GM12875 (cell line): Measurements from ENCODE around the gene TWSG1.

Experiments
- H3K4me3 ChIP-seq: one replicate; pipeline ENCODE4 v1.5.1; 2011; ENCODE audit warnings: low read depth, low read length, control low read depth
- TF ChIP-seq, protein P1 (sequence below): IDR thresholded peaks from 2 replicates; pipeline ENCODE4 v1.5.1; 2011; ENCODE audit warnings: low read depth, mild to moderate bottlenecking, control low read depth, inconsistent platforms, low read length, moderate library complexity, borderline replicate concordance; ENCODE audit not compliant: insufficient read depth

The TWSG1 gene

DNA sequence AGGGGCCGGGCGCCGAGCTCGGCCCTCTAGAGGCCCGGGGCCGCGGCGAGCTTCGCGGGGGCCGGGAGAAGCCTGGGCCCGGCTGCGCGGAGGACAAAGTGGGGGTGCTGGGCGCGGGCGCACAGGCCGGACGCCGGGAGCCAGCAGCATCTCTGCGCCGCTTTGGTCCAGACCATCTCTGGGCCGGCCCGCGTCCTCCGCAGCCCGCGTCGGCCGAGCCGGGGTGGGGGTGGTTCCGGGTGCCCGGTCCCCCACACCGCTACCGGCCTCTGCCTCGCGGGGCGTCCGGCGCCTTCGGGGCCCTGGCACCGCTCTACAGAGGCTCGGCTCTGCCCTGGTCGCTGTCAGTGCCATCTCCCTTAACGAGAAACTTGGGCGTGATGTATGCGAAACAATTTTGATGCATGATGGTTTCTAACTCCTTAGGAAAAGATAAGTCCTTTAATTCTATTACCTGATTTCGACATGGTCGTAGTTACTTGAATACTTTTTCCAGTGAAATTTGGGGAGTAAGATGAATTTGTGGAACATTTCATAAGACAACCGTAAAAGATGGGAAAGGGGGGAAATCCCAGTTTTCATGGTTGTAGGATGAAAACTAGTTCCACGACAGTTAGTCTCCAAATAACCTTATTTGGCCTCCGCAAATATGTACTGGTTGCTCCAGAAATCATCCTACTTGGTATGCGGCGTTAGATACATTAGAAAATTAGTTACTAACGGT, 562 bp downstream of the TWSG1 start:
- TF ChIP-seq, protein P1, sequence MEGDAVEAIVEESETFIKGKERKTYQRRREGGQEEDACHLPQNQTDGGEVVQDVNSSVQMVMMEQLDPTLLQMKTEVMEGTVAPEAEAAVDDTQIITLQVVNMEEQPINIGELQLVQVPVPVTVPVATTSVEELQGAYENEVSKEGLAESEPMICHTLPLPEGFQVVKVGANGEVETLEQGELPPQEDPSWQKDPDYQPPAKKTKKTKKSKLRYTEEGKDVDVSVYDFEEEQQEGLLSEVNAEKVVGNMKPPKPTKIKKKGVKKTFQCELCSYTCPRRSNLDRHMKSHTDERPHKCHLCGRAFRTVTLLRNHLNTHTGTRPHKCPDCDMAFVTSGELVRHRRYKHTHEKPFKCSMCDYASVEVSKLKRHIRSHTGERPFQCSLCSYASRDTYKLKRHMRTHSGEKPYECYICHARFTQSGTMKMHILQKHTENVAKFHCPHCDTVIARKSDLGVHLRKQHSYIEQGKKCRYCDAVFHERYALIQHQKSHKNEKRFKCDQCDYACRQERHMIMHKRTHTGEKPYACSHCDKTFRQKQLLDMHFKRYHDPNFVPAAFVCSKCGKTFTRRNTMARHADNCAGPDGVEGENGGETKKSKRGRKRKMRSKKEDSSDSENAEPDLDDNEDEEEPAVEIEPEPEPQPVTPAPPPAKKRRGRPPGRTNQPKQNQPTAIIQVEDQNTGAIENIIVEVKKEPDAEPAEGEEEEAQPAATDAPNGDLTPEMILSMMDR: 0 out of 2 replicates have a peak, but pooled peaks have one; percentile 1
- peak overlapping the region; percentile 89 for H3K4me3 ChIP-seq

DNA sequence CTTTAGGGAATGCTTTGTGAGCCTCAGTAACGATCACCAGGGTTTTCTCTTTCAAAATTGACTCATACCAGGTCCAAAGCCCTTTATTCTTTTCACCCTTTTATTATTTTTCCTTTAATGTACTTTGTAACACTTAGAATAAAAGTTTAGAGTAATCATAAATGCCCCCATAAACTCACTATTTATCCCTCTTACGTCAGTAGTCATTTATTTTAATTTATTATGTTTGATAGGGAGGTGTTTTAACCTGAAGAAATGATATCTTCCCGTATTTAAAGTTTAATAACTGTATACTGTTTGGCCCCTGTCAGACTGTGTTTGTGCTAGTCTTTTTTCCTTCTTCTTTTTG, 1.1 kb downstream of the TWSG1 start:
- TF ChIP-seq, protein P1: no peak
- H3K4me3 ChIP-seq: peak overlapping the region; percentile 89

DNA sequence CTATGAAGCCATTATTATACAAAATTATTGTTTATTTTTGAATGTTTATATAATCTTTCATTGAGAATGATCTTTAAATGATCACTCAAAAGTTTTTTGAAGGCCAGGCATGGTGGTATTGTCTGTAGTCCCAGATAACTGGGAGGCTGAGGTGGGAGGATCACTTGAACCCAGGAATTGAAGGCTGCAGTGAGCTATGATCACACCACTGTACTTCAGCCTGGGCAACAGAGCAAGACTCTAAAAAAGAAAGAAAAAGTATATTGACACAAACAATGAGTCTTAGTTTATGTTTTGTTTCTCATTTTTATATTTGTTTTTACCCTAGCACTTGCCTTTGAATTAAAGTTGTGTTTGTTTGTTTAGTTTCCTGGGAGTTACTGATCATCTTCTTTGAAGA, 2.3 kb downstream of the TWSG1 start:
- H3K4me3 ChIP-seq: no peak overlapping the region
- TF ChIP-seq, protein P1: no peak

DNA sequence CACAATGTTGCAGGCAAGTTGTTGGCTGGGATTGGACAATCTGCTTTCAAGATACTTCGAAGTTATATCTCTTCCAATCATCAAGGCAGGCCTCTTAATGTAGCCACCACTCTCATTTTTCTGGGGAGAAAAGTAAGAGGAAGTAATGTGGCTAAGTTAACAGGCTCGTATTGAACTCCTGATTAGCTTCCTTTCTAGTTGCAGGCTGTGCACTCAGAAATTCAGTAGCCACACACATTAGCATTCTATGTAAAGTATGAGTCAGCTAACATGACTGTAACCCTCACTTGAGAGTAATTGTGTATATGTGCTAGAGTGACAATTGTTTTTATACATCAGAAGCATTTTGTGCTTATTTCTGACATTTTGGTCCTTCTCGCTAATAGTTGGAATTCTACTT, 3.3 kb downstream of the TWSG1 start:
- H3K4me3 ChIP-seq: no peak overlapping the region
- TF ChIP-seq, protein P1: no peak

DNA sequence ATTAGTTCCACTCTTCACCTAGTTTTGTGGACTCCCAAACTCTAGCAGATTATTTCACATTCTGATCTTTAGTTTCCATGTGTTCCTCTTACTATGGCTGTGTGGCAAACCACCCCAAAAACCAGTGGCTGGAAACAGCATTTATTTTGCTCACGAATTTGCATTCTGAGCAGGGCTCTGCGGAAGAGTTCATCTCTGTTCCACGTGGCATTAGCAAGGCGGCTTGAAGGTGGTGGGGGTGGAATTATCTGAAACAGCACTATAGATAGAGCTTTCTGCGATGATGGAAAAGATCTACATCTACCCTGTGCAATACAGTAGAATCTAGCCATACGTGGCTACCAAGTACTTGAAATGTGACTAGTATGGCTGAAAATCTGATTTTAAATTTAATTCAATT, 5.9 kb downstream of the TWSG1 start:
- TF ChIP-seq, protein P1: no peak
- no peak overlapping the region for H3K4me3 ChIP-seq

DNA sequence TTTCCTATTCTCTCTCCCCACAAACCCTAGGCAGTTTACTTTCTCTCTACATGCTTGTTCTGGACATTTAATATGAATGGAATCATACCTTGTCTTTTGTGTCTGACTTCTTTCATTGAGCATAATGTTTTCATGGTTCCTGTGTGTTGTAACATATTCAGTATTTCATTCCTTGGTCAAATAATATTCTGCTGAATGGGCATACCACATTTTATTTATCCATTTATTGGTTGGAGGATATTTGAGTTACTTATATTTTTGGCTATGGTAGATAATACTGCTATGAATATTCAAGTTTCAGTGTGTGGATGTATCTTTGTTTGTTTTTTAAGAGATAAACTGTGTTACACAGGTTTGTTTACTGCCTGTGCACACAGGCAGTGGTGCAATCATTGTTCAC, 9.0 kb downstream of the TWSG1 start:
- TF ChIP-seq, protein P1: no peak
- no peak overlapping the region for H3K4me3 ChIP-seq

DNA sequence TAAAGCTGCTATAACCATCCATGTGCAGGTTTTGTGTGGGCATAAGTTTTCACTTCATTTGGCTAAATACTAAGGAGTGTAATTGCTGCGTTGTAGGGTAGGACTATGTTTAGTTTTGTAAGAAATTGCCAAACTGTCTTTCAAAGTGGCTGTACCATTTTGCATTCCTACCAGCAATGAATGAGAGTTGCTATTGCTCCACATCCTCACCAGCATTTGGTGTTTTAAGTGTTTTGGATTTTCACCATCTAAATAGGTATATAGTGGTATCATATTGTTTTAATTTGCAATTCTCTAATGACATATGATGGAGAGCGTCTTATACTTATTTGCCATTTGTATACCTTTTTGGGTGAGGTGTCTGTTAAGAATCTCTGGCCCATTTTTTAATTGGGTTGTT, 12.2 kb downstream of the TWSG1 start:
- TF ChIP-seq, protein P1: no peak
- no peak overlapping the region for H3K4me3 ChIP-seq
